ENCODE results near the gene HOXA6.
A peak's percentile ranks its signal among the peaks of the same experiment; 100 is the strongest.

Gene HOXA6

DNA sequence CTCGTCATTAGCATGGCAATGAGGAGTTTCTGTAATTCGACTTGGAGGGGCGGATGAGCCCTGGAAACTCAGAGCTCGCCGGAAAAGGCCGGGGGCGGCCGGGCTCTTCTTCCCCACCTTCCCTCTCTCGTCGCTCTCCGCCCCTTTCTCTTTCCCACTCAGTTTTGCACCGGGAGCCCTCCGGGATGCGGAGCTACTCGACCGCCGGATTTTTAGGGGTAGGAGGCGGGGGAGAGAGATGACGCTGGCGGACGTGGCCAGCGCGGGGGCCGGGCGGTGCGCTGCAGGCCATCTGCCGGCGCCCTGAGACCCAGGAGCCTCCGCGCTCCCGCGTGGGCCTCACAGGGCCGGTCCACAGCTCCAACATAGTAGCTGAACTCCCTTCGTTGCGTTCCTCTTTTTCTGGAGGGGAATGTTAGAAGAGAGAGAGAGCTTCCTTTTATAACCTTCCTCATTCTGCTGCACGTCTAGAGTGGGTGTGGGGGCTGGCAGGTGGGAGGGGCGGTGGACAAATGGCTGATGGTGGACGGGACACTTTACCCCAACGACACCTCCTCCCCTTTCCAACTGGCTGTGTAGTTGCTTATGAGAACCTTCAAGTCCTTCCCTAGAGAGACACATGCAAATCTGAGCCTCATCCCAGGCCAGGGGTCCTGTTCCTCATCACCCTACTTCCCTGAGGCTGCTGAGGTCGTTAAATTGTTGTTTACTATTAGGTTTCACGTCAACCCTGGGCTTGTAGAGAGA is 50.6 kb downstream of the HOXA6 start:
- DNase-seq (ENCODE audit: low spot score), result no peak

DNA sequence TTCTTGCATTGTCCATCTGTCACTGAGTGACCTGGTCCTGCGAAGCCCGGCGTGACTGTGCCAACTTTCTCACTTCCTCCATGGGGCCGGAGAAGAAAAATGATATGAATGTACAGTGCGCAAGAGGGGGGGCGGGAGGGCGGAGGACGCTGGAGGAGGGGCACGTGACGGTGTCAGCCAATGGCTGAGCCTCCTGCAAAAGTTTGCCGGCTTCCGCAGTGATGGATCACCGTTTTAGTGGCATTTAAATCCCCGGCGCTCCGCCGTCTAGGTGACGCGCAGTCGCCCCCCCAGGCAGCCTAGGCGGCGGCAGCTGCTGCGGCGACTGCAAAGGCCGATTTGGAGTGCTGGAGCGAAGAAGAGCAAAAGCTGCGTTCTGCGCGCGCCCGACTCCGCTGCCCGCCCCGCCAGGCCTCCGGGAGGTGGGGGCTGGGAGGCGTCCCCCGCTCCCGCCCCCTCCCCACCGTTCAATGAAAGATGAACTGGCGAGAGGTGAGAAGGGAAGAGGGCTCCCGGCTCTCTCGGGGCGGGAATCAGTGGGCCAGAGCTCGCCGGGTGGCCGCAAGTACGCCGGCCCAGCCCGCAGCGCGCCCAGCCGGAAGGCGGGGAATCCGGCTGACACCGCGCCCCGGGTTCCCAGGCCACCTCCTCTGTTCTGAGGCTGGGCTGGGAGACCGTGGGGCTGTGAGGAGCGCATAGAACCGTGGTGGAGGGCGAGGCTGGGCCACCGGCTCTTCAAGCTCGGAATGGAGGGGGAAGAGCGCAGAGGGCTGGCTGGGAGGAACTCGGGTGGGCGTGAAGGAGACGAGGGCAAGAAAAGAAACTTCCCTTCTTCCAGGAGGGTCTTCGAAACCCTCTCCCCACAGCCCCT is 51.4 kb downstream of the HOXA6 start, which contains the start of gene HOXA1:
TSS of gene HOXA1 (minus strand) at position 104 of the 871 bp plus-strand sequence. CDS start at position 16, 88 bp downstream.
- peak; percentile 74 for DNase-seq (ENCODE audit: low spot score)

All from CD4-positive, alpha-beta T cell treated with Interleukin-6 at 100 ng/mL for 8 hours (primary cell).